Naive thymus-derived CD4-positive, alpha-beta T cell (primary cell): ENCODE data around the gene VIL1. TPM values are rescaled to one million over a fixed set of nuclear protein-coding genes. Genes with fewer than 3 reads are reported as not detected.
A peak's percentile ranks its signal among the peaks of the same experiment; 100 is the strongest.

Source experiments
- ATAC-seq: fragments of 150-1000 bp; cut with Tn5 transposase; 2 replicates; pipeline ENCODE4 v1.10.0; 2021; ENCODE audit warnings: mild to moderate bottlenecking, moderate library complexity
- CTCF ChIA-PET: fragments of 350-600 bp; sonication (Branson Sonifier 250); formaldehyde crosslinking; loops from one replicate; lab custom pipeline; 2021; ENCODE audit warnings: antibody characterized with exemption; lab: Charles Lee
- POLR2A ChIA-PET: fragments of 350-600 bp; sonication (Branson Sonifier 250); formaldehyde crosslinking; loops from one replicate; lab custom pipeline; 2021; ENCODE audit warnings: antibody characterized with exemption, inconsistent platforms; lab: Charles Lee
- DNase-seq, 9 donors: peaks; one replicate each; pipeline versions ENCODE4 v3.0.0 to v3.0.0-alpha.2; 2020 to 2022; ENCODE audit warnings: mixed read lengths in 1 of 9
- H3K27ac ChIP-seq: one replicate; pipeline ENCODE4 v1.7.0; 2013; ENCODE audit warnings: mild to moderate bottlenecking, low read depth, low read length, moderate library complexity
- H3K27me3 ChIP-seq, 2 donors: one replicate each; pipeline ENCODE4 v1.7.0; 2013; ENCODE audit warnings: low read length in 2 of 2, mild to moderate bottlenecking in 2 of 2, moderate library complexity in 2 of 2; ENCODE audit not compliant: control insufficient read depth in 2 of 2, insufficient read depth in 2 of 2
- H3K36me3 ChIP-seq, 3 experiments: 1 replicate in 2 of 3; 2 replicates in 1 of 3; pipeline ENCODE4 v1.7.0; 2013; ENCODE audit warnings: low read length in 3 of 3, mild to moderate bottlenecking in 3 of 3, moderate library complexity in 1 of 3; ENCODE audit not compliant: insufficient read depth in 3 of 3, control insufficient read depth in 2 of 3
- H3K4me1 ChIP-seq, 2 donors: one replicate each; pipeline ENCODE4 v1.7.0; 2013; ENCODE audit warnings: low read length in 2 of 2, mild to moderate bottlenecking in 2 of 2, moderate library complexity in 1 of 2; ENCODE audit not compliant: control insufficient read depth in 2 of 2, insufficient read depth in 2 of 2
- H3K4me3 ChIP-seq: 2 replicates; pipeline ENCODE4 v1.7.0; 2013; ENCODE audit warnings: mild to moderate bottlenecking, low read length
- H3K9me3 ChIP-seq, 3 experiments: 1 replicate in 2 of 3; 2 replicates in 1 of 3; pipeline ENCODE4 v1.7.0; 2013; ENCODE audit warnings: low read length in 3 of 3; ENCODE audit not compliant: control insufficient read depth in 2 of 3
- H3K27ac Mint-ChIP-seq, 9 donors: one replicate each; pipeline ENCODE4 v1.8.0; 2020 to 2022; ENCODE audit warnings: mixed read lengths in 9 of 9, mild to moderate bottlenecking in 8 of 9, moderate library complexity in 5 of 9, inconsistent platforms in 2 of 9
- H3K27me3 Mint-ChIP-seq, 5 donors: one replicate each; pipeline ENCODE4 v1.8.0; 2021 to 2022; ENCODE audit warnings: mixed read lengths in 5 of 5, mild to moderate bottlenecking in 1 of 5
- H3K36me3 Mint-ChIP-seq, 5 donors: one replicate each; pipeline ENCODE4 v1.8.0; 2020 to 2022; ENCODE audit warnings: mixed read lengths in 5 of 5, mild to moderate bottlenecking in 3 of 5, inconsistent platforms in 1 of 5
- H3K4me1 Mint-ChIP-seq, 7 donors: one replicate each; pipeline ENCODE4 v1.8.0; 2020 to 2022; ENCODE audit warnings: mixed read lengths in 7 of 7, mild to moderate bottlenecking in 3 of 7, inconsistent platforms in 1 of 7
- H3K4me3 Mint-ChIP-seq, 10 donors: one replicate each; pipeline ENCODE4 v1.8.0; 2020 to 2022; ENCODE audit warnings: mild to moderate bottlenecking in 10 of 10, mixed read lengths in 10 of 10, moderate library complexity in 6 of 10, inconsistent platforms in 2 of 10
- H3K9me3 Mint-ChIP-seq, 11 donors: one replicate each; pipeline ENCODE4 v1.8.0; 2020 to 2022; ENCODE audit warnings: mixed read lengths in 11 of 11, mild to moderate bottlenecking in 4 of 11, inconsistent platforms in 1 of 11, moderate library complexity in 1 of 11
- intact Hi-C, 2 donors: fragments of 100-400 bp; cut with micrococcal nuclease; formaldehyde crosslinking; loops; one replicate each; pipeline ENCODE4 v1.15.1; 2023
- polyA plus RNA-seq, 2 donors: library from polyadenylated mRNA; unstranded; fragments of 300-500 nt; fragmentation: Illumina TruSeq; gene quantifications; one replicate each; pipeline ENCODE4 v1.2.3, GENCODE V29; 2021
- total RNA-seq, 6 experiments: library from RNA in 5 of 6; stranded (reverse) in 5 of 6; gene quantifications; 1 replicate in 5 of 6; 2 replicates in 1 of 6; pipeline ENCODE4 v1.2.3 and lab custom pipeline; 2021 to 2026

The VIL1 gene
- total and polyA plus RNA-seq, 7 experiments from 2014 or later = 0.10 to 0.69 (median 0.15) TPM; not detected in 2

DNA sequence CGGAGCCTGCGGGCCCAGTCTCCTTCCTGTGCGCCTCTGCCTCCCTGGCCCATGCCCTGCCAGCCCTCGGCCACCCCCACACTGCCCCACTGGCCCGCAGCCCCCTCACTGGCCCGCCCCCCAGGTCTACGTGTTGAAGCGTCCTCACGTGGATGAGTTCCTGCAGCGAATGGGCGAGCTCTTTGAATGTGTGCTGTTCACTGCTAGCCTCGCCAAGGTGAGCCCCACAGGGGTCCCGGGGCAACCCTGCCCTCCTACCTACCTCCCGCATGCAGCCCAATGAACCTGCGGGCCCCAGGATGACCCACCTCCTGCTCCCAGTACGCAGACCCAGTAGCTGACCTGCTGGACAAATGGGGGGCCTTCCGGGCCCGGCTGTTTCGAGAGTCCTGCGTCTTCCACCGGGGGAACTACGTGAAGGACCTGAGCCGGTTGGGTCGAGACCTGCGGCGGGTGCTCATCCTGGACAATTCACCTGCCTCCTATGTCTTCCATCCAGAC is 16.0 kb upstream of the VIL1 start:
- Histone ChIP-seq H3K27ac (no peak overlapping the region), H3K4me1 (peaks cover 26 to 36% of the 10 kb centered on the region in 2 donors), H3K4me3 (no peak overlapping the region), H3K9me3 (no peaks in the 10 kb centered on the region), H3K36me3 (peaks cover 0 to 43% (median 0%) of the 10 kb centered on the region in 3 experiments), H3K27me3 (no peaks in the 10 kb centered on the region)
- DNase-seq = no peak
- peak overlapping the region in 8 of 9 donors; percentile 38 to 74 (median 57) for H3K27ac Mint-ChIP-seq
- peak overlapping the region in 6 of 10 donors; percentile 9 to 78 (median 40) for H3K4me3 Mint-ChIP-seq
- H3K4me1 Mint-ChIP-seq = peaks cover 31 to 61% (median 52%) of the 10 kb centered on the region in 7 donors
- intact Hi-C loops = no loop called here
- ATAC-seq = no peak
- H3K27me3 Mint-ChIP-seq = no peaks in the 10 kb centered on the region
- ChIA-PET CTCF (no interaction called here), POLR2A (interaction anchor here (0.5 to 2.3 kb wide), 3 partner anchors 67 to 122 kb away, joined by 3 to 8 read pairs (median 3); partner anchors contain the start of gene TMBIM1)
- no peaks in the 10 kb centered on the region for H3K9me3 Mint-ChIP-seq
- H3K36me3 Mint-ChIP-seq = peaks cover 0 to 24% (median 0%) of the 10 kb centered on the region in 5 donors

DNA sequence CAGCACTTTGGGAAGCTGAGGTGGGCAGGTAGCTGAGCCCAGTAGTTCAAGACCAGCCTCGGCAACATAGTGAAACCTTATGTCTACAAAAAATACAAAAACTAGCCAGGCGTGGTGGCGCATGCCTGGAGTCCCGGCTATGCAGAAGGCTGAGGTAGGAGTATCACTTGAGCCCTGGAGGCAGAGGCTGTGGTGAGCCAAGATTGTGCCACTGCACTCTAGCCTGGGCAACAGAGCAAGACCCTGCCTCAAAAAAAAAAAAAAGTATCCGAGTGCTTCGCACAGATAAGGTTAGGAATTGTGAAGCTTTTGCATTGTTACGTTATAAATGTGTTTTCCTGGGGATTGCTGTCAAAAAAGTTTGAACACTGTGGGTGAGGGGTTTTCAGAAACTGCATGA is 15.1 kb upstream of the VIL1 start:
- H3K4me3 Mint-ChIP-seq = peak overlapping the region in 6 of 10 donors; percentile 12 to 78 (median 24)

DNA sequence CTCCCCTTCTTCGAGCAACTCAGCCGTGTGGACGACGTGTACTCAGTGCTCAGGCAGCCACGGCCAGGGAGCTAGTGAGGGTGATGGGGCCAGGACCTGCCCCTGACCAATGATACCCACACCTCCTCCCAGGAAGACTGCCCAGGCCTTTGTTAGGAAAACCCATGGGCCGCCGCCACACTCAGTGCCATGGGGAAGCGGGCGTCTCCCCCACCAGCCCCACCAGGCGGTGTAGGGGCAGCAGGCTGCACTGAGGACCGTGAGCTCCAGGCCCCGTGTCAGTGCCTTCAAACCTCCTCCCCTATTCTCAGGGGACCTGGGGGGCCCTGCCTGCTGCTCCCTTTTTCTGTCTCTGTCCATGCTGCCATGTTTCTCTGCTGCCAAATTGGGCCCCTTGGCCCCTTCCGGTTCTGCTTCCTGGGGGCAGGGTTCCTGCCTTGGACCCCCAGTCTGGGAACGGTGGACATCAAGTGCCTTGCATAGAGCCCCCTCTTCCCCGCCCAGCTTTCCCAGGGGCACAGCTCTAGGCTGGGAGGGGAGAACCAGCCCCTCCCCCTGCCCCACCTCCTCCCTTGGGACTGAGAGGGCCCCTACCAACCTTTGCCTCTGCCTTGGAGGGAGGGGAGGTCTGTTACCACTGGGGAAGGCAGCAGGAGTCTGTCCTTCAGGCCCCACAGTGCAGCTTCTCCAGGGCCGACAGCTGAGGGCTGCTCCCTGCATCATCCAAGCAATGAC is 14.4 kb upstream of the VIL1 start:
- H3K27ac Mint-ChIP-seq = peak overlapping the region in 8 of 9 donors; percentile 49 to 93 (median 75)
- no peaks in the 10 kb centered on the region for H3K9me3 Mint-ChIP-seq
- DNase-seq = no peak
- peaks cover 31 to 66% (median 57%) of the 10 kb centered on the region in 7 donors for H3K4me1 Mint-ChIP-seq
- intact Hi-C loops = no loop called here
- Histone ChIP-seq H3K27ac (peak overlapping the region; percentile 75), H3K4me1 (peaks cover 23 to 37% of the 10 kb centered on the region in 2 donors), H3K9me3 (no peaks in the 10 kb centered on the region), H3K4me3 (no peak overlapping the region), H3K27me3 (no peaks in the 10 kb centered on the region), H3K36me3 (peaks cover 0 to 43% (median 0%) of the 10 kb centered on the region in 3 experiments)
- peaks cover 0 to 3% (median 0%) of the 10 kb centered on the region in 5 donors for H3K27me3 Mint-ChIP-seq
- peak overlapping the region in 7 of 10 donors; percentile 11 to 92 (median 39) for H3K4me3 Mint-ChIP-seq
- peaks cover 0 to 24% (median 0%) of the 10 kb centered on the region in 5 donors for H3K36me3 Mint-ChIP-seq
- ChIA-PET POLR2A (interaction anchor here (0.6 to 4.6 kb wide), 3 partner anchors 8 to 172 kb away, joined by 3 to 36 read pairs (median 3); partner anchors contain the start of gene USP37), CTCF (interaction anchor here (0.8 to 2.7 kb wide), 3 partner anchors 8 to 133 kb away, joined by 3 to 11 read pairs (median 3); no protein-coding TSS in a partner anchor)
- ATAC-seq = no peak

More for the DNA sequence above, 15.1 kb upstream of the VIL1 start:
- H3K4me1 ChIP-seq = peaks cover 23 to 37% of the 10 kb centered on the region in 2 donors
- ChIA-PET POLR2A (interaction anchor here (0.7 to 4.6 kb wide), 2 partner anchors 7 to 826 kb away, joined by 3 to 36 read pairs; partner anchors contain the start of genes ANKZF1 and ATG9A), CTCF (no interaction called here)
- Mint-ChIP-seq H3K36me3 (peaks cover 0 to 24% (median 0%) of the 10 kb centered on the region in 5 donors), H3K27me3 (peaks cover 0 to 3% (median 0%) of the 10 kb centered on the region in 5 donors), H3K4me1 (peaks cover 31 to 66% (median 57%) of the 10 kb centered on the region in 7 donors), H3K9me3 (no peaks in the 10 kb centered on the region), H3K27ac (peak overlapping the region in 8 of 9 donors; percentile 38 to 76 (median 56))
- H3K4me3 ChIP-seq = no peak overlapping the region
- intact Hi-C loops = no loop called here
- DNase-seq (no peak), ATAC-seq (no peak)
- peaks cover 0 to 43% (median 0%) of the 10 kb centered on the region in 3 experiments for H3K36me3 ChIP-seq
- H3K9me3 ChIP-seq = no peaks in the 10 kb centered on the region
- H3K27me3 ChIP-seq = no peaks in the 10 kb centered on the region
- no peak overlapping the region for H3K27ac ChIP-seq

DNA sequence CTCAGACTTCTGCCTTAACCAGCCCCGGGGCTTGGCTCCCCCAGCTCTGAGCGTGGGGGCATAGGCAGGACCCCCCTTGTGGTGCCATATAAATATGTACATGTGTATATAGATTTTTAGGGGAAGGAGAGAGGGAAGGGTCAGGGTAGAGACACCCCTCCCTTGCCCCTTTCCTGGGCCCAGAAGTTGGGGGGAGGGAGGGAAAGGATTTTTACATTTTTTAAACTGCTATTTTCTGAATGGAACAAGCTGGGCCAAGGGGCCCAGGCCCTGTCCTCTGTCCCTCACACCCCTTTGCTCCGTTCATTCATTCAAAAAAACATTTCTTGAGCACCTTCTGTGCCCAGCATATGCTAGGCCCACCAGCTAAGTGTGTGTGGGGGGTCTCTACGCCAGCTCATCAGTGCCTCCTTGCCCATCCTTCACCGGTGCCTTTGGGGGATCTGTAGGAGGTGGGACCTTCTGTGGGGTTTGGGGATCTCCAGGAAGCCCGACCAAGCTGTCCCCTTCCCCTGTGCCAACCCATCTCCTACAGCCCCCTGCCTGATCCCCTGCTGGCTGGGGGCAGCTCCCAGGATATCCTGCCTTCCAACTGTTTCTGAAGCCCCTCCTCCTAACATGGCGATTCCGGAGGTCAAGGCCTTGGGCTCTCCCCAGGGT is 13.7 kb upstream of the VIL1 start:
- H3K4me3 Mint-ChIP-seq = peak overlapping the region; percentile 77 to 92 (median 86)
- Histone ChIP-seq H3K4me3 (peak overlapping the region; percentile 26), H3K27ac (peak overlapping the region; percentile 75), H3K9me3 (no peaks in the 10 kb centered on the region), H3K27me3 (no peaks in the 10 kb centered on the region), H3K36me3 (peaks cover 0 to 43% (median 0%) of the 10 kb centered on the region in 3 experiments), H3K4me1 (peaks cover 23 to 37% of the 10 kb centered on the region in 2 donors)
- peaks cover 0 to 3% (median 0%) of the 10 kb centered on the region in 5 donors for H3K27me3 Mint-ChIP-seq
- DNase-seq (no peak), ATAC-seq (no peak)
- CTCF ChIA-PET = interaction anchor here (0.8 to 2.7 kb wide), 4 partner anchors 8 to 133 kb away, joined by 3 to 11 read pairs (median 3); no protein-coding TSS in a partner anchor
- no peaks in the 10 kb centered on the region for H3K9me3 Mint-ChIP-seq
- peak overlapping the region; percentile 83 to 95 (median 91) for H3K27ac Mint-ChIP-seq
- H3K4me1 Mint-ChIP-seq = peaks cover 31 to 66% (median 57%) of the 10 kb centered on the region in 7 donors
- POLR2A ChIA-PET = interaction anchor here (0.6 to 4.6 kb wide), 5 partner anchors 8 to 254 kb away, joined by 3 to 36 read pairs (median 3); partner anchors contain the start of genes BCS1L, USP37 and ZNF142
- peaks cover 0 to 23% (median 0%) of the 10 kb centered on the region in 5 donors for H3K36me3 Mint-ChIP-seq
- intact Hi-C loops = no loop called here

DNA sequence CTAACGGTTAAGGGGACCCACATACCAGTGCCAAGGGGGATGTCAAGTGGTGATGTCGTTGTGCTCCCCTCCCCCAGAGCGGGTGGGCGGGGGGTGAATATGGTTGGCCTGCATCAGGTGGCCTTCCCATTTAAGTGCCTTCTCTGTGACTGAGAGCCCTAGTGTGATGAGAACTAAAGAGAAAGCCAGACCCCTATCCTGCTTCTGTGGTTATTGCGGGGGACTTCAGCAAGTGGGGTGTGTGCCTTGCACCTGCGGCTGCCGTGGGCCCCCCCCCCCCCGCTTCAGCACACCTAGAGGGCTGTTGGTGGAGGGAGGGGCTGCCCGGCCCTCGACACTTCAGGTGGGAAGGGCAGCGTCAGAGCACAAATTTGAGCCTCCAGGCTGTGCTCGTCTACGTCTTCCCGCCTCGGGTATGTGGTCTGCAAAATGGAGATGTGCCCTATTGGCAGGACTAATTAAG is 13.1 kb upstream of the VIL1 start:
- Mint-ChIP-seq H3K27ac (peak overlapping the region; percentile 83 to 95 (median 91)), H3K4me3 (peak overlapping the region; percentile 77 to 92 (median 86)), H3K36me3 (peaks cover 0 to 22% (median 0%) of the 10 kb centered on the region in 5 donors), H3K9me3 (no peaks in the 10 kb centered on the region), H3K4me1 (peaks cover 31 to 66% (median 57%) of the 10 kb centered on the region in 7 donors), H3K27me3 (peaks cover 0 to 3% (median 0%) of the 10 kb centered on the region in 5 donors)
- Histone ChIP-seq H3K27me3 (no peaks in the 10 kb centered on the region), H3K27ac (peak overlapping the region; percentile 75), H3K4me3 (peak overlapping the region; percentile 26), H3K9me3 (no peaks in the 10 kb centered on the region), H3K36me3 (peaks cover 0 to 43% (median 0%) of the 10 kb centered on the region in 3 experiments), H3K4me1 (peaks cover 23 to 37% of the 10 kb centered on the region in 2 donors)
- no peak for ATAC-seq
- ChIA-PET CTCF (interaction anchor here (1.0 to 2.7 kb wide), 3 partner anchors 9 to 134 kb away, joined by 3 to 11 read pairs (median 3); no protein-coding TSS in a partner anchor), POLR2A (interaction anchor here (1.0 to 4.6 kb wide), 3 partner anchors 9 to 253 kb away, joined by 3 to 36 read pairs (median 3); partner anchors contain the start of genes BCS1L and ZNF142)
- intact Hi-C loops = loop anchor here (1.0 to 2.0 kb wide), 10 partner anchors 9 to 983 kb away; partner anchors contain the start of genes CNOT9 (in 2 of the 2), TTLL4 (in 2 of the 2) and USP37 (in 2 of the 2)
- DNase-seq = peak in 4 of 9 donors; percentile 27 to 48 (median 31)
